ENCODE data around the gene PDE8A. TPM values are rescaled to one million over a fixed set of nuclear protein-coding genes. Genes with fewer than 3 reads are reported as not detected.

The PDE8A gene
- total and polyA plus RNA-seq, 10 of the 15 experiments (the other 5 are each of a cell fraction or from before 2014, with no cell fraction given): 6.7 to 69.2 (median 27.2) TPM

DNA sequence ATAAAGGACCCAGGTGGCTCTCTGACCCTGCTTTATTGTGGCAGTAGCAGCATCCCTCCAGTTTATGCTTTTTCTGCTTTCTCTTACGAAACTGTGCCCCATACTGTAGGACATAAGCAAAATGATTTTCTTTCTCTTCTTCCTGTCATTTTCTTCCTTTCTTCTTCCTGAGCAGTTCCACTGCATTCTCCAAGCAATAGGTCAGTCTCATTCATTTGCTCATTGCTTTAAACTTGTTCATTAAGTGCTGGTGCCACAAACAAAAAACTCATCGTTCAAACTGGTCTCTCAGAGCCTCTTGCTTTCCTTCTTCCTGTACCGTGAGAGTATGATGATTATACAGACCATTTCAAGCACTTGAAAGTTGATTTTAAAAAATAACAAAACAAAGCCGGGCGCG lies 66.8 kb downstream of the PDE8A start:
- no peak for DNase-seq (ENCODE audit: low read depth, low spot score)
- intact Hi-C loops (cut with micrococcal nuclease; ENCODE audit: unreplicated experiment): loop anchor here (10.0 kb wide), 1 partner anchor 204 kb away; no protein-coding TSS in a partner anchor
- RAD21 ChIA-PET (ENCODE audit: unreplicated experiment): interaction anchor here (1.0 to 2.4 kb wide), 3 partner anchors 12 to 95 kb away, joined by 4 to 7 read pairs (median 6); no protein-coding TSS in a partner anchor
- Histone ChIP-seq H3K4me1 (ENCODE audit: control insufficient read depth, insufficient read depth, low read length) (no peaks in the 10 kb centered on the region), H3K9me3 (replicated peaks; ENCODE audit: control insufficient read depth, insufficient read depth, low read length) (peaks cover 1% of the 10 kb centered on the region; the same call in 1 of the 3 replicates), H3K9ac (ENCODE audit: control insufficient read depth, insufficient read depth, low read length) (no peak overlapping the region), H4K20me1 (ENCODE audit: control insufficient read depth, insufficient read depth) (no peaks in the 10 kb centered on the region; the same call in 1 of the 2 replicates), H3K4me2 (ENCODE audit: control insufficient read depth, insufficient read depth) (no peak overlapping the region), H3K36me3 (ENCODE audit: control insufficient read depth in 2 of 2, insufficient read depth in 2 of 2, low read length in 1 of 2) (no peaks in the 10 kb centered on the region), H3K27me3 (replicated peaks in 1 of 2; ENCODE audit: control insufficient read depth in 2 of 2, insufficient read depth in 2 of 2, low read length in 1 of 2) (no peaks in the 10 kb centered on the region), H3K27ac (ENCODE audit: control insufficient read depth, insufficient read depth) (no peak overlapping the region), H2AFZ (ENCODE audit: control insufficient read depth, low read depth, low read length) (no peak overlapping the region), H3K79me2 (ENCODE audit: control insufficient read depth, insufficient read depth, low read length) (peaks cover 14% of the 10 kb centered on the region), H3K4me3 (no peak overlapping the region)
- FAIRE-seq: no peak
- CTCF ChIA-PET: interaction anchor here (0.9 to 3.5 kb wide), 3 partner anchors 12 to 120 kb away, joined by 3 to 20 read pairs (median 9); no protein-coding TSS in a partner anchor
- TF ChIP-seq RAD21 (IDR thresholded peaks at IDR 0.05; ENCODE audit: insufficient read depth, low read depth, low read length): no peak
- no peak for TF ChIP-seq GATAD2B (conservative IDR thresholded peaks at IDR 0.05; ENCODE audit: low read depth)
- no peak for TF ChIP-seq RFX5 (IDR thresholded peaks at IDR 0.05; ENCODE audit: low read depth, low read length)
- no peak for TF ChIP-seq HDAC2 (IDR thresholded peaks at IDR 0.05)
- no peak for TF ChIP-seq TCF7 (IDR thresholded peaks at IDR 0.05; ENCODE audit: borderline replicate concordance)
- TF ChIP-seq, protein P1, sequence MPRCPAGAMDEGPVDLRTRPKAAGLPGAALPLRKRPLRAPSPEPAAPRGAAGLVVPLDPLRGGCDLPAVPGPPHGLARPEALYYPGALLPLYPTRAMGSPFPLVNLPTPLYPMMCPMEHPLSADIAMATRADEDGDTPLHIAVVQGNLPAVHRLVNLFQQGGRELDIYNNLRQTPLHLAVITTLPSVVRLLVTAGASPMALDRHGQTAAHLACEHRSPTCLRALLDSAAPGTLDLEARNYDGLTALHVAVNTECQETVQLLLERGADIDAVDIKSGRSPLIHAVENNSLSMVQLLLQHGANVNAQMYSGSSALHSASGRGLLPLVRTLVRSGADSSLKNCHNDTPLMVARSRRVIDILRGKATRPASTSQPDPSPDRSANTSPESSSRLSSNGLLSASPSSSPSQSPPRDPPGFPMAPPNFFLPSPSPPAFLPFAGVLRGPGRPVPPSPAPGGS (IDR thresholded peaks at IDR 0.05; ENCODE audit: borderline replicate concordance, insufficient read depth, low read depth, low read length, poor library complexity, severe bottlenecking): no peak
- TF ChIP-seq BRCA1 (IDR thresholded peaks at IDR 0.05; ENCODE audit: low read depth, low read length): no peak
- no peak for TF ChIP-seq CBX5 (IDR thresholded peaks at IDR 0.05; ENCODE audit: low read depth)
- TF ChIP-seq NRF1 (conservative IDR thresholded peaks at IDR 0.05; ENCODE audit: low read depth, low read length): no peak
- no peak for TF ChIP-seq ZNF622 (IDR thresholded peaks at IDR 0.05)
- no peak for TF ChIP-seq TCF3 (IDR thresholded peaks at IDR 0.05; ENCODE audit: borderline replicate concordance, insufficient read depth, low read depth, low read length)
- TF ChIP-seq IRF4 (IDR thresholded peaks at IDR 0.05; ENCODE audit: low read depth, low read length): no peak
- TF ChIP-seq TCF12 (IDR thresholded peaks at IDR 0.05; ENCODE audit: low read depth, low read length): no peak
- TF ChIP-seq, protein P2, sequence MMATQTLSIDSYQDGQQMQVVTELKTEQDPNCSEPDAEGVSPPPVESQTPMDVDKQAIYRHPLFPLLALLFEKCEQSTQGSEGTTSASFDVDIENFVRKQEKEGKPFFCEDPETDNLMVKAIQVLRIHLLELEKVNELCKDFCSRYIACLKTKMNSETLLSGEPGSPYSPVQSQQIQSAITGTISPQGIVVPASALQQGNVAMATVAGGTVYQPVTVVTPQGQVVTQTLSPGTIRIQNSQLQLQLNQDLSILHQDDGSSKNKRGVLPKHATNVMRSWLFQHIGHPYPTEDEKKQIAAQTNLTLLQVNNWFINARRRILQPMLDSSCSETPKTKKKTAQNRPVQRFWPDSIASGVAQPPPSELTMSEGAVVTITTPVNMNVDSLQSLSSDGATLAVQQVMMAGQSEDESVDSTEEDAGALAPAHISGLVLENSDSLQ (IDR thresholded peaks at IDR 0.05): no peak
- TF ChIP-seq SUZ12 (IDR thresholded peaks at IDR 0.05; ENCODE audit: unreplicated experiment): no peak
- no peak for TF ChIP-seq FOXM1 (IDR thresholded peaks at IDR 0.05; ENCODE audit: low read depth, low read length)
- no peak for TF ChIP-seq SMC3 (IDR thresholded peaks at IDR 0.05; ENCODE audit: borderline replicate concordance, low read length)
- TF ChIP-seq, protein P3, sequence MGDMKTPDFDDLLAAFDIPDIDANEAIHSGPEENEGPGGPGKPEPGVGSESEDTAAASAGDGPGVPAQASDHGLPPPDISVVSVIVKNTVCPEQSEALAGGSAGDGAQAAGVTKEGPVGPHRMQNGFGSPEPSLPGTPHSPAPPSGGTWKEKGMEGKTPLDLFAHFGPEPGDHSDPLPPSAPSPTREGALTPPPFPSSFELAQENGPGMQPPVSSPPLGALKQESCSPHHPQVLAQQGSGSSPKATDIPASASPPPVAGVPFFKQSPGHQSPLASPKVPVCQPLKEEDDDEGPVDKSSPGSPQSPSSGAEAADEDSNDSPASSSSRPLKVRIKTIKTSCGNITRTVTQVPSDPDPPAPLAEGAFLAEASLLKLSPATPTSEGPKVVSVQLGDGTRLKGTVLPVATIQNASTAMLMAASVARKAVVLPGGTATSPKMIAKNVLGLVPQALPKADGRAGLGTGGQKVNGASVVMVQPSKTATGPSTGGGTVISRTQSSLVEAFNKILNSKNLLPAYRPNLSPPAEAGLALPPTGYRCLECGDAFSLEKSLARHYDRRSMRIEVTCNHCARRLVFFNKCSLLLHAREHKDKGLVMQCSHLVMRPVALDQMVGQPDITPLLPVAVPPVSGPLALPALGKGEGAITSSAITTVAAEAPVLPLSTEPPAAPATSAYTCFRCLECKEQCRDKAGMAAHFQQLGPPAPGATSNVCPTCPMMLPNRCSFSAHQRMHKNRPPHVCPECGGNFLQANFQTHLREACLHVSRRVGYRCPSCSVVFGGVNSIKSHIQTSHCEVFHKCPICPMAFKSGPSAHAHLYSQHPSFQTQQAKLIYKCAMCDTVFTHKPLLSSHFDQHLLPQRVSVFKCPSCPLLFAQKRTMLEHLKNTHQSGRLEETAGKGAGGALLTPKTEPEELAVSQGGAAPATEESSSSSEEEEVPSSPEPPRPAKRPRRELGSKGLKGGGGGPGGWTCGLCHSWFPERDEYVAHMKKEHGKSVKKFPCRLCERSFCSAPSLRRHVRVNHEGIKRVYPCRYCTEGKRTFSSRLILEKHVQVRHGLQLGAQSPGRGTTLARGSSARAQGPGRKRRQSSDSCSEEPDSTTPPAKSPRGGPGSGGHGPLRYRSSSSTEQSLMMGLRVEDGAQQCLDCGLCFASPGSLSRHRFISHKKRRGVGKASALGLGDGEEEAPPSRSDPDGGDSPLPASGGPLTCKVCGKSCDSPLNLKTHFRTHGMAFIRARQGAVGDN (IDR thresholded peaks at IDR 0.05): no peak
- no peak for TF ChIP-seq ZNF384 (IDR thresholded peaks at IDR 0.05; ENCODE audit: borderline replicate concordance, low read depth, low read length)
- no peak for TF ChIP-seq JUND (IDR thresholded peaks at IDR 0.05; ENCODE audit: low read depth, low read length)
- POLR2A ChIA-PET: no interaction called here
- WGBS (ENCODE audit: insufficient coverage, insufficient replicate concordance, low lambda C conversion rate, missing lambda C conversion rate): 83% methylated on average over 6 of the region's 6 CpGs
- in situ Hi-C loops (cut with MboI): no loop called here
- no TSS peak for BruUV-seq (replicated peaks)
- no peak for ATAC-seq
- SMC1A ChIA-PET (ENCODE audit: uncharacterized antibody, unreplicated experiment): interaction anchor here (6.7 kb wide), 1 partner anchor 69 kb away, joined by 80 read pairs; the partner anchor contains the start of gene PDE8A
